Measurements from ENCODE around the gene ANXA11. TPM values are rescaled to one million over a fixed set of nuclear protein-coding genes. Genes with fewer than 3 reads are reported as not detected.
"Not testable (repeated sequence)": the region's sequence is repeated elsewhere in the genome, so short reads cannot be mapped to it uniquely, and the experiment has no call there.

ANXA11 gene
- 100 to 1,000 TPM; 130 to 198 TPM for total RNA-seq

DNA sequence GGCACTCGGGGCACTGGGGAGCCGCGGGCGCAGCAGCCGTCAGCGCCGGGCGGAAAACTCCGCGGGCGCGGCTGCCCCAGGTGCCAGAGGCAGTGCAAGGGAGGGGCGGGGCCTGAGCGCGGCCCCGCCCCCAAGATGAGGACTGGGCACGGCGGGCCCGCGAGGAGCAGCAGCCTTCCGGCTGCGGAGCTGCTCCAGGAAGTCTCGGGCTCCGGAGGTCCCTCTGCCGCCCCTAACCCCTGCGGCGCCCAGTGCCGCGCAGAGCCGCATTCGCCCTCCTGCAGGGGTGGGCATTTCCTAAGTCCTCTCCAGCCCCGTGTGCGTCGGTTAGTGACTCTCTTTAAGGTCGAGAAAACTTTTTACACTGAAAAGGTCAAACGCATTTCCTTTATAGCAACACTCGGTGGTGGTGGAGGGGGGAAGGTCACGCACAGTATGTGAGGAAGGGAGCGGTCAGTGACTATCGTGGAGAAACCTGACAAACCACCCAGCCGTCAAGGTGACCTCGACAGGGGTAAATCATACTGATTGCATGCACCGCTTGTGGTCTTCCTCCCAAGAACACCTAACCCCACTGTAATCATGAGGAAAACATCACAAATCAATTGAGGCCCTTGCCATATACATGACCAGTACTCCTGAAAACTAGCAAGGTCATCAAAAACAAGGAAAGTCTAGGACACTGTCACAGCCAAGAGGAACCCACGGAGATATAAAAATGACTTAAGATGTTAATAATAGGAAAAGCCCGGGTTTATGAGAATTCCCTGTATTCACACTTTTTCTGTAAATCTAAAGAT, at the start of gene ANXA11:
TSS of gene ANXA11 (minus strand) at position 61 of the 800 bp plus-strand sequence. CDS start 32,676 bp downstream, outside the sequence.
- Histone ChIP-seq H3K9me3 (no peaks in the 10 kb centered on the region), H3K36me3 (no peaks in the 10 kb centered on the region), H3K4me3 (peak within 1 kb of the TSS; percentile 91), H3K27me3 (replicated peaks; ENCODE audit: insufficient read depth) (no peaks in the 10 kb centered on the region), H3K27ac (peak within 1 kb of the TSS; percentile 98), H3K4me1 (ENCODE audit: control insufficient read depth in 1 of 2, low read depth in 2 of 2) (peaks cover 41 to 73% of the 10 kb centered on the region in 2 donors)
- TF ChIP-seq, protein P1, sequence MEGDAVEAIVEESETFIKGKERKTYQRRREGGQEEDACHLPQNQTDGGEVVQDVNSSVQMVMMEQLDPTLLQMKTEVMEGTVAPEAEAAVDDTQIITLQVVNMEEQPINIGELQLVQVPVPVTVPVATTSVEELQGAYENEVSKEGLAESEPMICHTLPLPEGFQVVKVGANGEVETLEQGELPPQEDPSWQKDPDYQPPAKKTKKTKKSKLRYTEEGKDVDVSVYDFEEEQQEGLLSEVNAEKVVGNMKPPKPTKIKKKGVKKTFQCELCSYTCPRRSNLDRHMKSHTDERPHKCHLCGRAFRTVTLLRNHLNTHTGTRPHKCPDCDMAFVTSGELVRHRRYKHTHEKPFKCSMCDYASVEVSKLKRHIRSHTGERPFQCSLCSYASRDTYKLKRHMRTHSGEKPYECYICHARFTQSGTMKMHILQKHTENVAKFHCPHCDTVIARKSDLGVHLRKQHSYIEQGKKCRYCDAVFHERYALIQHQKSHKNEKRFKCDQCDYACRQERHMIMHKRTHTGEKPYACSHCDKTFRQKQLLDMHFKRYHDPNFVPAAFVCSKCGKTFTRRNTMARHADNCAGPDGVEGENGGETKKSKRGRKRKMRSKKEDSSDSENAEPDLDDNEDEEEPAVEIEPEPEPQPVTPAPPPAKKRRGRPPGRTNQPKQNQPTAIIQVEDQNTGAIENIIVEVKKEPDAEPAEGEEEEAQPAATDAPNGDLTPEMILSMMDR (IDR thresholded peaks at IDR 0.05) = no peak
- ATAC-seq (ENCODE audit: insufficient number of reproducible peaks, low FRiP score, low read depth) (peak; percentile 51), DNase-seq (ENCODE audit: low spot score) (no peak)

DNA sequence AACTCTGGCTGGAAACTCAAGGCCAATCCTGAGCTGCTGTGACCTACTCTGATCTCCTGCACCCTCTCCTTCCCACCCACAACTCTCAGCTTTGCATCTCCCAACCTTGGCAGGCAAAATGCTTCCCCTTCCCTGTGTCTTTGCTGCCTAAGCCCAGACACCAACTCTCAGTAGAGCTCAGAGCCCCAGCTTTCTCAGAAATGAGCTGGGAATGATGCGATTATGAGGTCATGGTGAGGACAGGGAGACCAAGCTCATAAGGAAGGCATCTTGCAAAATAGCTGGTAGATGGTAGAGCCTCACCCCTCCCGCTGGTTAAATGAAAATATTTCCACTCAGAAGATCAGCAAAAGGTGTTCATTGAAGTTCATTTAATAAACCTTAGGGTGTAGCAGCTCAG, 49.4 kb upstream of the ANXA11 start:
- ATAC-seq (ENCODE audit: insufficient number of reproducible peaks, low FRiP score, low read depth); H3K9me3 ChIP-seq; DNase-seq (ENCODE audit: low spot score); H3K36me3 ChIP-seq; H3K27me3 ChIP-seq (replicated peaks; ENCODE audit: insufficient read depth); H3K27ac ChIP-seq; H3K4me3 ChIP-seq; H3K4me1 ChIP-seq (ENCODE audit: control insufficient read depth in 1 of 2, low read depth in 2 of 2): not testable (repeated sequence)

DNA sequence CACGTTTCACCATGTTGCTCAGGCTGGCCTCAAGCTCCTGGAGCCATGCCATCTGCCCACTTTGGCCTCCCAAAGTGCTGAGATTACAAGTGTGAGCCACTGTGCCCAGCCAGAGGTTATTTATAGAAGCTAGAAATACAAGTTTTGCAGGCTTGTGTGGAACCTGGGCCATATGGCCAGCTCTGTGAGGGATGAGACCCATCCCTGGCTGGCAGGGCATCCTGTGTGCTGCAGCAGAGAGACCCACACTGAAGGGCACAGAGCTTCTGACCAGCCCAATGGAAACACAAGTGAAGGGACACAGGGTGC, 48.6 kb upstream of the ANXA11 start:
- H3K4me3 ChIP-seq; H3K27ac ChIP-seq; H3K4me1 ChIP-seq (ENCODE audit: control insufficient read depth in 1 of 2, low read depth in 2 of 2); H3K27me3 ChIP-seq (replicated peaks; ENCODE audit: insufficient read depth); DNase-seq (ENCODE audit: low spot score); ATAC-seq (ENCODE audit: insufficient number of reproducible peaks, low FRiP score, low read depth); H3K9me3 ChIP-seq; H3K36me3 ChIP-seq: not testable (repeated sequence)

DNA sequence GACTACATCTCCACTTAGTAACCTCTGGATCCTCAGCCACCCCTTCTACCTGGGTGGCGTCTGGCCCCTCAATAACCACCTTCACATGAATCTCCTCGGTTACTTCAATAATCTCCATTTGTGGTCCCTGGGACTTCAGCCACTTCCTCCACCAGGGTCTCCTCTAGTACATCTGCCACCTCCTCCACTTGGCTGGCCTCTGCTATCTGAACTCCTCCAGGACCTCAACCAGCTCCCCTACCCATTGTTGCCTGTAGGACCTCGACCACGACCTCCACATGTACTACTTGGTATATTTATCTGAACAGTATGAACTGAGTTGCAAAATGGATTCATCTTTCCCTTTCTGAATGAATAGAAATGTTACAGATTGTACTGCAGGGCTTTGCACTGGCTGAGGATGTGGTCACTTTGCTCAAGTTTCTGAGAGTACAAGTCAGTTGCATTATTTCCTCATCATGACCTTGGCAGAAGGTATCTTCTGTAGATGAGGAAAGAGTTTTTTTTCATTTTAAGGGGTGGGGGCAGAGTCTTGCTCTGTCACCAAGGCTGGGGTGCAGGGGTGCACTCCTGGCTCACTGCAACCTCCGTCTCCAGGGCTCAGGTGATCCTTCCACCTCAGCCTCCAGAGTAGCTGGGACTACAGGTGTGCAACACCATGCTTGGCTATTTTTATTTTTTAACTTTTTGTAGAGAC, 48.1 kb upstream of the ANXA11 start:
- Histone ChIP-seq H3K27ac (no peak overlapping the region), H3K36me3 (no peaks in the 10 kb centered on the region), H3K4me3 (no peak overlapping the region), H3K4me1 (ENCODE audit: control insufficient read depth in 1 of 2, low read depth in 2 of 2) (no peaks in the 10 kb centered on the region), H3K27me3 (replicated peaks; ENCODE audit: insufficient read depth) (no peaks in the 10 kb centered on the region), H3K9me3 (no peaks in the 10 kb centered on the region)
- ATAC-seq (ENCODE audit: insufficient number of reproducible peaks, low FRiP score, low read depth) (no peak), DNase-seq (ENCODE audit: low spot score) (no peak)
- TF ChIP-seq, protein P1 (IDR thresholded peaks at IDR 0.05) = no peak

DNA sequence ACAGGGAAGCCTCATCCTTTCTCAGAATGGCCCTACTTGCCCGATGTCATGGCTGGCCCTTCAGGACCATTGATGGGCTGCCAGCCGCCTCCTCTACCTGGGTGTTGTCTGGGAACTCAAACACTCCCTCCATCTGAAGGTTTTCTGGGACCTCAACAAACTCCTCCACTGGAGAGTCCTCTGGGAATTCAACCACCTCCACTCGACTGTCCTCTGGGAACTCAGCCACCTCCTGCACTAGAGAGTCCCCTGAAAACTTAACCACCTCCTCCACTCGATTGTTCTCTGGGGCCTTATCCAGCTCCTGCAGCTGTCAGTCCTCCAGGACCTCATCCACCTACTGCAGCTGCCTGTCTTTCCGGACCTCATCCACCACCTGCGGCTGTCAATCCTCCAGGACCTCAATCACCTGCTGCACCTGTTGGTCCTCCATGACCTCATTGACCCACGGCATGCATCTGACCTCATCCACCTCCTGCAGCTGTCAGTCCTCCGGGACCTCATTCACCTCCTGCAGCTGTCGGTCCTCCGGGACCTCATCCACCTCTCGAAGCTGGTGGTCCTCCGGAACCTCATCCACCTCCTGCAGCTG, 47.1 kb upstream of the ANXA11 start:
- Histone ChIP-seq H3K27me3 (replicated peaks; ENCODE audit: insufficient read depth) (no peaks in the 10 kb centered on the region), H3K9me3 (no peaks in the 10 kb centered on the region), H3K4me3 (no peak overlapping the region), H3K4me1 (ENCODE audit: control insufficient read depth in 1 of 2, low read depth in 2 of 2) (no peaks in the 10 kb centered on the region), H3K36me3 (no peaks in the 10 kb centered on the region), H3K27ac (no peak overlapping the region)
- DNase-seq (ENCODE audit: low spot score) = no peak
- ATAC-seq (ENCODE audit: insufficient number of reproducible peaks, low FRiP score, low read depth) = no peak
- TF ChIP-seq, protein P1 (IDR thresholded peaks at IDR 0.05) = no peak

DNA sequence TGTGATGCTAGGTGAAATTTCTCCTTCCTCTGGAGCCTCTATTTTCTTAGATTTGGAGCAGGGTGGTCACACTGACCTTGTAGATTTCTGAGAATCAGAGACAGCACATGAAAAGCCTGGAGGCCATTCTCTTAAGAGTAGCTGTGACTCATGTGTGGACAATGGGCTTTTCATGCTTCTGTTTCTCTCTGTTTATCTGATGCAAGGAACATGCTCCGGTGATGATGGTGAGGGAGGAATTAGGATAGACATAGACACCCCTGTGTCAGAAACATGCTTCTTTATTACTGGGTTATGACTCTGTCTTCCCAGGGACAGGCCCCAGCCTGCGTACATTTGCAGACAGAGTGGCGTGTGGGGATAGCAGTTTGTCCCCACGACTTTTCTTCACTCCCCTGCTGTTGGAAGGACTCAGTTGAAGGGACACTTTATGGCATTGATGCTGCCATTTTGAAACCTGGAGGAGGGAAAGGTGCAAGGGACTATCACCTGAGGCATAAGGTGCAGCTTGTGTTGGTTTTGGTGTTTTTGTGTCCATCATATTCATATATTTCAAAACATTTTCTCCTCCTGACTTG, 46.5 kb upstream of the ANXA11 start:
- H3K27ac ChIP-seq; H3K4me1 ChIP-seq (ENCODE audit: control insufficient read depth in 1 of 2, low read depth in 2 of 2); H3K27me3 ChIP-seq (replicated peaks; ENCODE audit: insufficient read depth); ATAC-seq (ENCODE audit: insufficient number of reproducible peaks, low FRiP score, low read depth); DNase-seq (ENCODE audit: low spot score); H3K9me3 ChIP-seq; H3K36me3 ChIP-seq; H3K4me3 ChIP-seq: not testable (repeated sequence)

DNA sequence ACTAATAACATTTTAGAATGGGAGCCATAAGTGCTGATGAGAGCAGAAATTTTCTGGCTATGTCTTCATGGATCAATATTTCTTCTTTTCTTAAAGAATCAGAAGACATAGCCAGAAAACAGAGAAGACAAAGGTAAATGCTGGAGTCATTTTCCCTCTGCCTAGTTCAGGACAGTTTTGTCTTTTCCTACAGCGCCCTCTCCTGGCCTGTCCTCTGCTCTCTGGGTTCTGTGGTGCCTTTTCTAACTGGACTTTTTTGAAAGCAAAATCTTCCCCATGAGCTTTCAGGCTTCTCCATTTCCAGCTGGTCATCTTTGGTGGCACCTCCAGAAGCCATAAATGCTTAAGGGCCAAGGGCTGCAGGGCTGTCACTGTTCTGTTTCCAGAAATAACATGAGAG, 45.1 kb upstream of the ANXA11 start:
- not testable (repeated sequence) for H3K4me1 ChIP-seq (ENCODE audit: control insufficient read depth in 1 of 2, low read depth in 2 of 2); H3K27ac ChIP-seq; H3K36me3 ChIP-seq; H3K4me3 ChIP-seq; H3K9me3 ChIP-seq; H3K27me3 ChIP-seq (replicated peaks; ENCODE audit: insufficient read depth); ATAC-seq (ENCODE audit: insufficient number of reproducible peaks, low FRiP score, low read depth); DNase-seq (ENCODE audit: low spot score)

DNA sequence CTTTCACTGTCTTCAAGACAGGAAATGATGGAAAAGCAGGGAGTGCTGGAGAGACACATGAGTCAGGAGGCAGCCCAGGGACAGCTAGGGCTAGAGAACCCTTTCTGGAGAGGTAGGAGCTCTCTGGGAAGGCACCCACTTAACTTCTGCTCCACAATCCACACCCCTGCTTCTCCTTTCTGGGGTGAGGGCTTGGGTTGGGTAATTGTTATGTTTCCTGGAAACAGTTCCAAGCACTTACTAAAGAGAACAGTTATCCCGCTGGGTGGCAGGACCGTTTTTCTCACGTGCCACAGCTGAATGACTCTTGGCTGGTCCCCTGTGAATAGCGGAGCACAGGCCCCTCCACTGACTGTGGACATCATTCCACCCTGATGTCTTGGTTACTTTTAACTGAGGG, 44.6 kb upstream of the ANXA11 start:
- not testable (repeated sequence) for ATAC-seq (ENCODE audit: insufficient number of reproducible peaks, low FRiP score, low read depth); H3K4me3 ChIP-seq; H3K4me1 ChIP-seq (ENCODE audit: control insufficient read depth in 1 of 2, low read depth in 2 of 2); H3K27me3 ChIP-seq (replicated peaks; ENCODE audit: insufficient read depth); H3K36me3 ChIP-seq; DNase-seq (ENCODE audit: low spot score); H3K9me3 ChIP-seq; H3K27ac ChIP-seq

DNA sequence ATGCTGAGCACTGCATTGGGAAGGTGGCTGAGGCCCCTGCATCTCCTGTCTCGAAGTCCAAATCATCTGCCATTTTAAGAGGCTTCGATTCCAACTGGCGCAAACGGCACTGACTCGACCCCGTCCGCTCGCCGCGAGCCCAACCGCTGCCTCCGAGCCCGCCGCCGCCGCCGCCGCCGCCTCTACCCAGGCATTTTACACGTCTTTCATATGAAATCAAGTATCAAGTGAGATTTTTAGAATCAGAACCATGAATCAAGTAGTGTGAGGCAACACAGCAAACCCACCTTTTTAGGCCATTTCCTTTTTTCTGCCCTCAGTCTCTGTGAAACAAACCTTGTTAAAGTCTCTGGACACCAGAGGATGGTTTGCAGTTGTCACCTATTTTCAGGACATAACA, 42.3 kb upstream of the ANXA11 start:
- H3K4me3 ChIP-seq; DNase-seq (ENCODE audit: low spot score); H3K27me3 ChIP-seq (replicated peaks; ENCODE audit: insufficient read depth); ATAC-seq (ENCODE audit: insufficient number of reproducible peaks, low FRiP score, low read depth); H3K4me1 ChIP-seq (ENCODE audit: control insufficient read depth in 1 of 2, low read depth in 2 of 2); H3K27ac ChIP-seq; H3K36me3 ChIP-seq; H3K9me3 ChIP-seq: not testable (repeated sequence)
